ENCODE results near the gene GALNT5. TPM values are rescaled to one million over a fixed set of nuclear protein-coding genes. Genes with fewer than 3 reads are reported as not detected.

Gene GALNT5
- total RNA-seq, 1 donor from 2014 or later: not detected

- intact Hi-C loops (cut with micrococcal nuclease): no loop called here
- H3K27ac Mint-ChIP-seq: no peak overlapping the region
- H3K9me3 Mint-ChIP-seq: no peaks in the 10 kb centered on the region
- DNase-seq: no peak
- H3K36me3 Mint-ChIP-seq (ENCODE audit: low read depth): no peaks in the 10 kb centered on the region
- no peaks in the 10 kb centered on the region for H3K4me1 Mint-ChIP-seq
- no peak overlapping the region for H3K4me3 Mint-ChIP-seq
- peaks cover 22% of the 10 kb centered on the region for H3K27me3 Mint-ChIP-seq
Measured at GRCh38 chr2:157233506-157233905, 24.0 kb upstream of the GALNT5 start.

GRCh38 chr2:157236404-157236803 is 21.1 kb upstream of the GALNT5 start:
- Mint-ChIP-seq H3K9me3 (no peaks in the 10 kb centered on the region), H3K27me3 (peaks cover 15% of the 10 kb centered on the region), H3K4me3 (no peak overlapping the region), H3K4me1 (no peaks in the 10 kb centered on the region), H3K36me3 (ENCODE audit: low read depth) (no peaks in the 10 kb centered on the region), H3K27ac (no peak overlapping the region)
- intact Hi-C loops (cut with micrococcal nuclease): no loop called here
- no peak for DNase-seq

- intact Hi-C loops (cut with micrococcal nuclease): no loop called here
Measured at GRCh38 chr2:157238296-157238695, 19.2 kb upstream of the GALNT5 start.

GRCh38 chr2:157244691-157245090 is 12.8 kb upstream of the GALNT5 start:
- Mint-ChIP-seq H3K9me3 (no peaks in the 10 kb centered on the region), H3K36me3 (ENCODE audit: low read depth) (no peaks in the 10 kb centered on the region), H3K27ac (no peak overlapping the region), H3K27me3 (peaks cover 13% of the 10 kb centered on the region), H3K4me3 (no peak overlapping the region), H3K4me1 (peaks cover 10% of the 10 kb centered on the region)
- no peak for DNase-seq
- intact Hi-C loops (cut with micrococcal nuclease): no loop called here

More at GRCh38 chr2:157238296-157238695, 19.2 kb upstream of the GALNT5 start:
- no peaks in the 10 kb centered on the region for H3K36me3 Mint-ChIP-seq (ENCODE audit: low read depth)
- no peak overlapping the region for H3K27ac Mint-ChIP-seq
- no peak overlapping the region for H3K4me3 Mint-ChIP-seq
- no peaks in the 10 kb centered on the region for H3K4me1 Mint-ChIP-seq
- DNase-seq: no peak
- H3K9me3 Mint-ChIP-seq: no peaks in the 10 kb centered on the region
- peaks cover 12% of the 10 kb centered on the region for H3K27me3 Mint-ChIP-seq

- intact Hi-C loops (cut with micrococcal nuclease): no loop called here
- Mint-ChIP-seq H3K27me3 (peaks cover 10% of the 10 kb centered on the region), H3K27ac (no peak overlapping the region), H3K36me3 (ENCODE audit: low read depth) (no peaks in the 10 kb centered on the region), H3K4me3 (no peak overlapping the region), H3K4me1 (peaks cover 10% of the 10 kb centered on the region), H3K9me3 (no peaks in the 10 kb centered on the region)
- no peak for DNase-seq
Measured at GRCh38 chr2:157245144-157245840, 12.2 kb upstream of the GALNT5 start.

GRCh38 chr2:157245846-157246764 is 11.4 kb upstream of the GALNT5 start:
- H3K4me1 Mint-ChIP-seq: peaks cover 10% of the 10 kb centered on the region
- H3K36me3 Mint-ChIP-seq (ENCODE audit: low read depth): no peaks in the 10 kb centered on the region
- H3K9me3 Mint-ChIP-seq: no peaks in the 10 kb centered on the region
- no peak for DNase-seq
- intact Hi-C loops (cut with micrococcal nuclease): loop anchor here (1.0 kb wide), 3 partner anchors 10 to 25 kb away; no protein-coding TSS in a partner anchor
- peaks cover 10% of the 10 kb centered on the region for H3K27me3 Mint-ChIP-seq
- no peak overlapping the region for H3K4me3 Mint-ChIP-seq
- peak overlapping the region; percentile 5 for H3K27ac Mint-ChIP-seq

- intact Hi-C loops (cut with micrococcal nuclease): loop anchor here (1.0 kb wide), 3 partner anchors 9 to 24 kb away; no protein-coding TSS in a partner anchor
- no peak for DNase-seq
- peaks cover 10% of the 10 kb centered on the region for H3K4me1 Mint-ChIP-seq
- no peaks in the 10 kb centered on the region for H3K36me3 Mint-ChIP-seq (ENCODE audit: low read depth)
- peaks cover 16% of the 10 kb centered on the region for H3K27me3 Mint-ChIP-seq
- H3K4me3 Mint-ChIP-seq: no peak overlapping the region
- no peak overlapping the region for H3K27ac Mint-ChIP-seq
- no peaks in the 10 kb centered on the region for H3K9me3 Mint-ChIP-seq
Measured at GRCh38 chr2:157246765-157247407, 10.6 kb upstream of the GALNT5 start.

GRCh38 chr2:157250836-157251235 is 6.7 kb upstream of the GALNT5 start:
- peaks cover 3% of the 10 kb centered on the region for H3K9me3 Mint-ChIP-seq
- H3K27me3 Mint-ChIP-seq: peaks cover 11% of the 10 kb centered on the region
- no peak overlapping the region for H3K27ac Mint-ChIP-seq
- no peaks in the 10 kb centered on the region for H3K36me3 Mint-ChIP-seq (ENCODE audit: low read depth)
- DNase-seq: no peak
- no peak overlapping the region for H3K4me3 Mint-ChIP-seq
- intact Hi-C loops (cut with micrococcal nuclease): no loop called here
- H3K4me1 Mint-ChIP-seq: peaks cover 11% of the 10 kb centered on the region

GRCh38 chr2:157251932-157252331 is 5.6 kb upstream of the GALNT5 start:
- Mint-ChIP-seq H3K27me3 (peaks cover 11% of the 10 kb centered on the region), H3K9me3 (peaks cover 3% of the 10 kb centered on the region), H3K27ac (no peak overlapping the region), H3K4me1 (peaks cover 8% of the 10 kb centered on the region), H3K36me3 (ENCODE audit: low read depth) (no peaks in the 10 kb centered on the region), H3K4me3 (no peak overlapping the region)
- DNase-seq: no peak
- intact Hi-C loops (cut with micrococcal nuclease): no loop called here

GRCh38 chr2:157252529-157252928 is 5.0 kb upstream of the GALNT5 start:
- H3K36me3 Mint-ChIP-seq (ENCODE audit: low read depth): no peaks in the 10 kb centered on the region
- intact Hi-C loops (cut with micrococcal nuclease): no loop called here
- no peak overlapping the region for H3K4me3 Mint-ChIP-seq
- H3K27me3 Mint-ChIP-seq: peaks cover 11% of the 10 kb centered on the region
- peaks cover 3% of the 10 kb centered on the region for H3K9me3 Mint-ChIP-seq
- H3K27ac Mint-ChIP-seq: no peak overlapping the region
- peaks cover 13% of the 10 kb centered on the region for H3K4me1 Mint-ChIP-seq
- no peak for DNase-seq

GRCh38 chr2:157254041-157254440 is 3.5 kb upstream of the GALNT5 start:
- Mint-ChIP-seq H3K27ac (no peak overlapping the region), H3K36me3 (ENCODE audit: low read depth) (no peaks in the 10 kb centered on the region), H3K4me1 (peaks cover 16% of the 10 kb centered on the region), H3K27me3 (peaks cover 10% of the 10 kb centered on the region), H3K9me3 (peaks cover 3% of the 10 kb centered on the region), H3K4me3 (no peak overlapping the region)
- intact Hi-C loops (cut with micrococcal nuclease): no loop called here
- DNase-seq: no peak

- no peak for DNase-seq
- Mint-ChIP-seq H3K36me3 (ENCODE audit: low read depth) (no peaks in the 10 kb centered on the region), H3K4me1 (peaks cover 21% of the 10 kb centered on the region), H3K4me3 (no peak overlapping the region), H3K27ac (no peak overlapping the region), H3K9me3 (peaks cover 3% of the 10 kb centered on the region), H3K27me3 (peaks cover 8% of the 10 kb centered on the region)
- intact Hi-C loops (cut with micrococcal nuclease): loop anchor here (1.0 to 5.0 kb wide), 4 partner anchors 9 to 778 kb away; no protein-coding TSS in a partner anchor
Measured at GRCh38 chr2:157255746-157256145, 1.8 kb upstream of the GALNT5 start.

GRCh38 chr2:157256626-157257025 is 879 bp upstream of the GALNT5 start:
- H3K36me3 Mint-ChIP-seq (ENCODE audit: low read depth): no peaks in the 10 kb centered on the region
- intact Hi-C loops (cut with micrococcal nuclease): loop anchor here (1.0 to 5.0 kb wide), 4 partner anchors 10 to 779 kb away; no protein-coding TSS in a partner anchor

More at GRCh38 chr2:157256626-157257025, 879 bp upstream of the GALNT5 start:
- H3K27ac Mint-ChIP-seq: no peak overlapping the region
- DNase-seq: no peak
- H3K4me1 Mint-ChIP-seq: peaks cover 29% of the 10 kb centered on the region
- peaks cover 3% of the 10 kb centered on the region for H3K9me3 Mint-ChIP-seq
- no peak overlapping the region for H3K4me3 Mint-ChIP-seq
- peaks cover 4% of the 10 kb centered on the region for H3K27me3 Mint-ChIP-seq
